Measurements from ENCODE around the gene NTHL1. TPM values are rescaled to one million over a fixed set of nuclear protein-coding genes. Genes with fewer than 3 reads are reported as not detected.

NTHL1 gene
- polyA plus RNA-seq, 3 donors: 9.2 to 22.4 (median 9.6) TPM

GRCh38 chr16:2035431-2036199 lies 12.0 kb downstream of the NTHL1 start:
- H3K36me3 Mint-ChIP-seq: no peaks in the 10 kb centered on the region

More at GRCh38 chr16:2035431-2036199, 12.0 kb downstream of the NTHL1 start:
- Histone ChIP-seq H3K4me1 (ENCODE audit: control insufficient read depth in 1 of 2, insufficient read depth in 2 of 2, low read length in 2 of 2) (peaks cover 16 to 17% of the 10 kb centered on the region in 2 donors), H3K27ac (ENCODE audit: low read depth in 1 of 2, low read length in 2 of 2) (no peak overlapping the region), H3K79me2 (ENCODE audit: insufficient read depth, low read length) (no peaks in the 10 kb centered on the region), H3K9ac (ENCODE audit: insufficient read depth, low read length, poor library complexity, severe bottlenecking) (no peak overlapping the region), H4K20me1 (ENCODE audit: insufficient read depth, low read length) (no peaks in the 10 kb centered on the region), H3K4me3 (replicated peaks in 1 of 3; ENCODE audit: low read depth in 2 of 3, low read length in 3 of 3) (no peak overlapping the region), H2AFZ (ENCODE audit: insufficient read depth, low read depth, low read length, poor library complexity, severe bottlenecking) (no peak overlapping the region), H3K9me3 (replicated peaks in 1 of 2; ENCODE audit: control insufficient read depth in 1 of 2, insufficient read depth in 1 of 2, low read length in 2 of 2) (no peaks in the 10 kb centered on the region), H3K4me2 (replicated peaks; ENCODE audit: extremely low read depth, low read length, poor library complexity, severe bottlenecking) (no peak overlapping the region), H3K36me3 (replicated peaks in 1 of 2; ENCODE audit: control insufficient read depth in 1 of 2, insufficient read depth in 2 of 2, low read length in 2 of 2) (no peaks in the 10 kb centered on the region), H3K27me3 (ENCODE audit: control insufficient read depth in 2 of 2, insufficient read depth in 2 of 2, low read length in 2 of 2) (peaks cover 0 to 4% of the 10 kb centered on the region in 2 donors)
- peaks cover 0 to 26% (median 9%) of the 10 kb centered on the region in 3 donors for H3K27me3 Mint-ChIP-seq (ENCODE audit: low read depth in 3 of 3)
- intact Hi-C loops (cut with micrococcal nuclease): no loop called here
- WGBS (ENCODE audit: insufficient coverage): 95% methylated on average over 32 of the region's 34 CpGs
- no peak for TF ChIP-seq CTCF (IDR thresholded peaks at IDR 0.05)
- H3K4me3 Mint-ChIP-seq: no peak overlapping the region
- no peak overlapping the region for H3K27ac Mint-ChIP-seq
- H3K9me3 Mint-ChIP-seq: no peaks in the 10 kb centered on the region
- no peak for DNase-seq
- peaks cover 13% of the 10 kb centered on the region for H3K4me1 Mint-ChIP-seq
